Epidermal melanocyte (primary cell): ENCODE results near the gene KIF3C.
"Not testable (repeated sequence)": the region's sequence is repeated elsewhere in the genome, so short reads cannot be mapped to it uniquely, and the experiment has no call there.

Experiments used
- DNase-seq: peaks from one replicate; pipeline ENCODE4 v3.0.0; 2011; ENCODE audit warnings: low spot score; ENCODE audit not compliant: insufficient read length

The KIF3C gene

DNA sequence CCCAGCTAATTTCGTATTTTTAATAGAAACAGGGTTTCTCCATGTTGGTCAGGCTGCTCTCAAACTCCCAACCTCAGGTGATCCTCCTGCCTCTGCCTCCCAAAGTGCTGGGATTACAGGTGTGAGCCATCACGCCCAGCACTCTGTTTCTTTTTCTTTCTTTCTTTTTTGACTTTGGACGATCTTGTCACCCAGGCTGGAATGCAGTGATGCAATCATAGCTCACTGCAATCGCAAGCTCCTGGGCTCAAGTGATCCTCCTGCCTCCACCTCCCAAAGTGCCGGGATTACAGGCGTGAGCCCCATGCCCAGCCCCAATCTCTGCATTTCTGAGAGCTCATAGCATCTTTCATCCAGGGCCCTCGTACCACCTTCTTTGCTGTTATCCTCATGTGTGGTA lies 17.1 kb upstream of the KIF3C start:
- DNase-seq: not testable (repeated sequence)

DNA sequence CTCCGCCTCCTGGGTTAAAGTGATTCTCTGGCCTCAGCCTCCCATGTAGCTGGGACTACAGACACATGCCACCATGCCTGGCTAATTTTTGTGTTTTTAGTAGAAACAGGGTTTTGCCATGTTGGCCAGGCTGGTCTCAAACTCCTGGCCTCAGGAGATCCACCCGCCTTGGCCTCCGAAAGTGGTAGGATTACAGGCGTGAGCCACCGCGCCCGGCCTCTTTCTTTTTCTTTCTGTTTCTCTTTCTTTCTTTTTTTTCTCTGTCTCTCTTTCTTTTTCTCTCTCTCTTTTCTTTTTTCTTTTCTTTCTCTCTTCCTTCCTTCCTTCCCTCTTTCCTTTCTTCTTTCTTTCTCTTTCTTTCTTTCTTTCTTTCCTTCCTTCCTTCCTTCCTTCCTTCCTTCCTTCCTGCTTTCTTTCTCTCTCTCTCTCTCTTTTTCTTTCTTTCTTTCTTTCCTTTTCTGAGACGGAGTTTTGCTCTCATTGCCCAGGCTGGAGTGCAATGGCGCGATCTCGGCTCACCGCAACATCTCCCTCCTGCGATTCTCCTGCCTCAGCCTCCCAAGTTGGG lies 16.6 kb upstream of the KIF3C start:
- DNase-seq: not testable (repeated sequence)

DNA sequence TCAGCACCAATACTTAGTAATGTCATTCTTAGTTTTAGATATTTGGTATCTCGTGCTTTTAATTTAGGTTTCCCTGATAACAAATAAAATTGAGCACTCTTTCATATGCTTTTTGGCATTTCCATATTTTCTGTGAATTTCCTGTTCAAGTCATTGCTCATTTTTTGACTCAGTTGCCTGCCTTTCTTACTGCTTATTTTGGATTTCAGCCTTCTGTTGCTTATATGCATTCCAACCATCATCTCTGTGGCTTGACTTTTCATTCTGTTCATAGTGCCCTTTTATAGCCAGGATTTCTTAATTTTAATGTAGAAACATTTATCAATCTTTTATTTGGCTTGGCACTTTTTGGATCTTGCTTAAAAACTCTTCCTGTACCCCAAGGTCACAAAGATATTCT lies 14.5 kb upstream of the KIF3C start:
- no peak for DNase-seq

- DNase-seq: no peak
Measured at GRCh38 chr2:25994509-25994908, 12.2 kb upstream of the KIF3C start.

DNA sequence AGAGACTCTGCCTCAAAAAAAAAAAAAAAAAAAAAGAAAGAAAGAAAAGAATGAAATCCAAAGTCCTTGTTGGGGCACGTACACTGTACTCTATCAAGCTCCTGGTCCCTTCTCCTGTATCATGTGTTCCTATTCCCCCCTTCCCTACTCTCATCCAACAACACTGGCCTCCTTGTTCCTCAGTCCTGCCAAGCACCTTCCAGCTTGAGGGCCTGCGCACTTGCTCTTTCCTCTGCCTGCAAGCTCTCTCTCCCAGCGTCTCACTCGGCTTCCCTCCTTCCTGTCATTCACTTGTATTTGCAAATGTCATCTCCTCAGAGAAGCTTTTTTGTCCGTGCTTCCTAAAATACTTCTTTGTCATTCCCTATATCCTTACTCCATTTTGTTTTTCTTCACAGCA lies 10.8 kb upstream of the KIF3C start:
- DNase-seq: no peak

GRCh38 chr2:25992556-25992955 lies 10.3 kb upstream of the KIF3C start:
- no peak for DNase-seq

DNA sequence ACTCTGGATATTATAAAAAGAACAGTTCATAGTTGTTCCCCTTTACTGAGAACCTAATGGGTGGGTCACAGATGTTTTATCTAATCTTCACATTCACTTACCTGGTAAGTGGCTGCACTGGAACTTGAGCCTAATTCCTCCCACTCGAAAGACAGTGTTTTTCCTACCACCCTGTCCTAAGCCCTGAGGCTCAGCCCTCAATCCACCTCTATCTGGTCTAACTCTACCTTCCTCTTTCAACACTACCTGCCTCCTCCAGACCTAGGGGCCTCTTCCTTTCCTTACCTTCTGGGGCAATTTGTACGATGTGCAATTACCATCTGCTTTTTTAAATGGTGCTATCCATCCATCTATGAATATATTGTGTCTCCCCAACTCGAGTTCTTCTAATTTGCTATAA lies 9.7 kb upstream of the KIF3C start:
- no peak for DNase-seq

DNA sequence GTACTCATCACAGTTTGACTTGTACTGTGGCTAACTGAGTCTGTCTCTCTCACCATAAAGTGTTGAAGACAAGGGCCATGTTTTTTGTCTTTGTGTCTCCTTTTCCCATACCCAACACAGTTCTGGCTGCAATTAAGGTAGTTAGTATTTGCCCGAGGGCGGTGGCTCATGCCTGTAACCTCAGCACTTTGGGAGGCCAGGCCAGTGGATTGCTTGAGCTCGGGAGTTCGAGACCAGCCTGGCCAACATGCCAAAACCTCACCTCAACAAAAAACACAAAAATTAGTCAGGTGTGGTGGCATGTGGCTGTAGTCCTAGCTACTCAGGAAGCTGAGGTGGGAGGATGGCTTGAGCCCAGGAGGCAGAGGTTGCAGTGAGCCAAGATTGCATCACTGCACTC lies 6.9 kb upstream of the KIF3C start:
- DNase-seq: no peak

GRCh38 chr2:25988134-25988533 lies 5.8 kb upstream of the KIF3C start:
- no peak for DNase-seq

DNA sequence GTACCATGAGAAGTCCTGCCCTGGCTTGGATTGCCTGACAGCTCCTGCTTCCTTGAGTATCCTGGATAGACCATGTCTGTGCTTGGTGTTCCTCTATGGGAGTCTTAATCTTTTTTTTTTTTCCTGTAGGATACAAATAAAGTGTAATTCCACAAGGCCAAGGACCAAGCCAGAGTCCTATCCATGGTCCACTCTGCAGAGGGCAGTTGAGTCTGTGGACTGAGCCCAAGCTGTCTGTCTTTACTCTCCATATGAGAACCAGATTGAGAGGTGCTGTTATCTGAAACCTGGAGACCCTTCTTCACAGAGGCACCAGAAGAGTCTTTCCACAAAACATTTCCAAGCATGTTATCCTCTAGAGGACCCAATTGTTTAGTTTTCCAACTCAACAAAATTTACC lies 1.4 kb upstream of the KIF3C start:
- DNase-seq: no peak

DNA sequence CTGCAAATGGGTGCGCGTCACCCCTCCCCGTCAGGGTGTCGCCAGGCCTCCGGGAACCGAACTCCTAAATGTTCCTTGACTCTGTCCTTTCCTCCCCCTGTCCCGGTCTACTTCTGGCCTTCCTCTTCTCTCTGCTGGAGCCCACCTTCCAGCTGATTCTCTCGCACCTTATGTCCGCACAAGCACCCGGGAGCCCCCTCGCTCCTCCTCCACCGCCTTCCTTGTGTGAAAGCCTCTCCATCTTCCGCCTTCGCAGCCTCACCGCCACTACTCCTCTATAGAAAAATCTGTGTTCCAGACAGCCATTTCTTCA lies 627 bp upstream of the KIF3C start:
- DNase-seq: no peak

GRCh38 chr2:25981596-25982272 lies 563 bp downstream of the KIF3C start:
- no peak for DNase-seq

GRCh38 chr2:25980951-25981350 lies 1.3 kb downstream of the KIF3C start:
- no peak for DNase-seq

- no peak for DNase-seq
Measured at GRCh38 chr2:25980076-25980887, 2.0 kb downstream of the KIF3C start.

GRCh38 chr2:25979001-25979400 lies 3.3 kb downstream of the KIF3C start:
- DNase-seq: no peak

DNA sequence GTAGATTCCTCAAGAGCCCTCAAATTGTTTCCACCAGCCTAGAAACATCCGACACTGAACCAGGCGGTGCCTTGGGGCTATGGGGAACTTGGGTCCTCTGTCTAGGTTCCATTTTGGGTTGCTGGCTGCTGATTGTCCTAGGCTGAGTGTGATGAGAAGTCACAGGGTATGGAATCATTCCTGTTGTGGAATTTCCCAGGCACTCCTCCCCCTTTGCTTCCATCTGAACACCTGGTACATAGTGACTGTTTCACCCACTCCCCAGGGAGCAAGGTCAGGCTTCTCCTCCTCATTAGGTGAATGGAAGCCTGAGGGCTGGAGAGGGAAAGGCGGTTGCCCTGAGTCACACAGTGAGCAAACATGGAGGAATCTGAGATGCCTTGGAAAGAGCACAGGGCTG lies 4.5 kb downstream of the KIF3C start:
- no peak for DNase-seq

DNA sequence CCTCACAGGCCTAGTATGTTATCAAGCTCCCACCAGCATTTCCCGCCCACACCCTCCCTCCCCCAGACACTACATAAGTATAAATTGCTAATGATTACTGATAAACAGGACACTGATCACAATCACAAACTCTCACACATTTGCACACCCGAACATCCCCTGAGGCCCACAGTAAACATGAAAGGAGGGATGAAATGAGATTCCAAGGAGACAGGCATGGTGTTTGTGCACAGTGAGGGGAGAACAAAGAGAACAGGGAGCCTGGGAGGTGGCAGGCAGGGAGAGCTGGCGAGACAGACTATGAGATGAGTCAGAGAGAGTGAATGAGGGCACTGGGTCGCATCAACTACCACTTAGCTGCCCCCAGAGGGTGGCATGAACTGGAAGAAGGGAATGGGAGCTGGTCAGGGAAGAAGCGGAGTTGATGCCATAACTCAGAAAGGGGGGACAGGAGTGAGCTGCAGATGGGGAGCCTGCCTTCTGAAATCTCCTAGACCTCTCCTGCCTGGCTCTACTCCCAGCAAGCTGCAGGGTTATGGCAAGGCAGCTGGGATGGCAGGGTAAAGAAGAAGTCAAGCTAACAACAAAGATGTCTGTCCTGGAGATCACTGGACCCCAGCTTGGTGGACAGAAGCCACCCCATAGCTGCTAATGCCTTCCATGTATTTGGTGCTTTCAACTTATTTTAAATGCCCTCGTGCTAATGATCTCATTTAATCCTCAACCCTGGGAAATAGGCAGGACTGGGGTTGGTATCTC lies 5.1 kb downstream of the KIF3C start:
- DNase-seq: no peak

GRCh38 chr2:25972049-25972823 lies 10.1 kb downstream of the KIF3C start:
- DNase-seq: no peak

- DNase-seq: no peak
Measured at GRCh38 chr2:25971596-25971995, 10.7 kb downstream of the KIF3C start.

DNA sequence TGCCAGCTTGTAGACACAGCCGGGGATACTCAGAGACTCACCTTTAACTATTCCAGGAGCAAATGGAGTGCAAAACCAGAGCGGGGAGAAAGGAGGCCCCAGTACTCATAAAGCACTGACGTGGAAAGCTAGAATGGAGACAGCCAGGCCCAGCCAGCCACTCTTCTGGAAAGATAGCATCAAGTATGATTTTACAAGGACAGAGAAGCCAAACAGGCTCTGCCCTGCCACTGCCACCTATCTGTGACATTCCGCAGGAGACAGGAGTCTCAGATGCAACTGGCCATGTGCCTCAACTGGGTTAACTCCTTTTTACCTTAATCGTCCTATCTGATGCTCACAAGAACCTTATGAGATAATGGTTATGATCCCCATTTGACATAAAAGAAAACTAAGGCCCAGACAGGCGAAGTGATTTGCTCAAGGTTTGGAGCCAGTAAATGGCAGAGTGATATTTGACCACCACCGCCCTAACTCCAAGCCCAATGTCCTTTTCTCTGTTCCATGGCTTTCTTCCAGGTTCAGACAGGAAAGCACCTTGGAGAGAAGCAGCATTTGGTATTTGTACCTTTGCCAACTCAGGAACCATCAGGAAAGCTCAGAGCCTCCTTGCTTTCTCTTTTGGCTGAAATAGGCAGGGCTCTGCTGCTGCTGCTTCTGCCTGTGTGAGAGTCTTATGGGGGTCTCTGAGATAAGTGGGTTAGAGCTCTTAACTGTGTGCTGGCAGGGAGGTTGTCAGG lies 15.6 kb downstream of the KIF3C start:
- DNase-seq: no peak

DNA sequence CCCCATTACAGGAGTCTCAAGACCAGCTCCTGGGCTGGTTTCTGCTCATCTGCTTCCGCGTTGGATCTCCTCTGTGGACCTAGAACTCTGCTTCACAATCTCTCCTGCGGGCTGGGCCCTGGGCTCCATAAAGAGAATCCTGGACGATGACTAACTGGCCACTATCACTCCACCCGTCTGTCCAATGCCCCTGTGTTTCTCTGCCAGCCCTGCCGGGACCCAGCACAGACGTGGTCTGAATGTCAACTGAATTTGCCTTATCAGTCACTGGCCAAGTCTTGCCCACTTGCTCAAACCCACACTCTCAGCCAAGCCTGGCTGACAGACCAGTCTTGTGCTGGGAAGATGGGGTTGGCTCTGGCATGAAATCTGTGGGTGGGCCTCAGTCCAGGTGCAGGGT lies 17.4 kb downstream of the KIF3C start:
- no peak for DNase-seq
